OCI-LY1 (cell line): ENCODE measurements around the gene MAPK10.

ENCODE experiments used
- EZH2 ChIP-seq: fragments of 200-600 bp; sonication (generic), shearing (Covaris generic); IDR thresholded peaks from 2 replicates; pipeline ENCODE4 v1.8.0; 2017; ENCODE audit warnings: borderline replicate concordance, mixed run types, mild to moderate bottlenecking, antibody characterized with exemption, low read length, moderate library complexity, mixed read lengths
- TF ChIP-seq, protein P1 (sequence below): fragments of 200-600 bp; sonication (generic), shearing (Covaris generic); IDR thresholded peaks from 2 replicates; pipeline ENCODE4 v1.5.1; 2017; ENCODE audit warnings: mild to moderate bottlenecking, antibody characterized with exemption, low read length, moderate library complexity, mixed read lengths

DNA sequence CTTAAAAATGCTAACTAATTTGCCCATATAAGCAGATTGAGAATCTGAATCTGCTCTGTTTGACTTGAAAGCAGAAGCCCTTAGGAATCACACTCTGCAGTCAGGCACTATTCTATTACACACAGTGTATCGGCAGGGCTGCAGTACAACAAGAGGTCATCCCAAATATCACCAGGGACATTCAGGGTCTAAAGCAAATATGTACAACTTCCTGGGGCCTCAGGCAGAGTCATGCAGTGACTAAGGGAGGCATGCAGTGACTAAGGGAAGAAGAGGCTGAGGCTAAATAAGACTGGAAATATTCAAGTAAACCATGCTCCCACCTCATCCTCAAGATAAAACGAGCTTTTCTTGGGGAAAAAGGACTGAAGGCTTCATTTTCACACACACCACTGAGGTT lies 20.9 kb downstream of the MAPK10 start:
- TF ChIP-seq, protein P1, sequence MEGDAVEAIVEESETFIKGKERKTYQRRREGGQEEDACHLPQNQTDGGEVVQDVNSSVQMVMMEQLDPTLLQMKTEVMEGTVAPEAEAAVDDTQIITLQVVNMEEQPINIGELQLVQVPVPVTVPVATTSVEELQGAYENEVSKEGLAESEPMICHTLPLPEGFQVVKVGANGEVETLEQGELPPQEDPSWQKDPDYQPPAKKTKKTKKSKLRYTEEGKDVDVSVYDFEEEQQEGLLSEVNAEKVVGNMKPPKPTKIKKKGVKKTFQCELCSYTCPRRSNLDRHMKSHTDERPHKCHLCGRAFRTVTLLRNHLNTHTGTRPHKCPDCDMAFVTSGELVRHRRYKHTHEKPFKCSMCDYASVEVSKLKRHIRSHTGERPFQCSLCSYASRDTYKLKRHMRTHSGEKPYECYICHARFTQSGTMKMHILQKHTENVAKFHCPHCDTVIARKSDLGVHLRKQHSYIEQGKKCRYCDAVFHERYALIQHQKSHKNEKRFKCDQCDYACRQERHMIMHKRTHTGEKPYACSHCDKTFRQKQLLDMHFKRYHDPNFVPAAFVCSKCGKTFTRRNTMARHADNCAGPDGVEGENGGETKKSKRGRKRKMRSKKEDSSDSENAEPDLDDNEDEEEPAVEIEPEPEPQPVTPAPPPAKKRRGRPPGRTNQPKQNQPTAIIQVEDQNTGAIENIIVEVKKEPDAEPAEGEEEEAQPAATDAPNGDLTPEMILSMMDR, result no peak
- TF ChIP-seq EZH2, result no peak
